Measurements from ENCODE around the gene CHST8.

Gene CHST8

GRCh38 chr19:33752945-33753344 is 131.2 kb downstream of the CHST8 start:
- Histone ChIP-seq H3K4me1 (ENCODE audit: control insufficient read depth, insufficient read depth, low read length, poor library complexity, severe bottlenecking) (no peaks in the 10 kb centered on the region), H3K9me3 (ENCODE audit: control insufficient read depth, low read length) (no peaks in the 10 kb centered on the region), H3K4me3 (ENCODE audit: extremely low read depth, insufficient read depth, low read length, poor library complexity, severe bottlenecking) (no peak overlapping the region), H3K36me3 (ENCODE audit: control insufficient read depth, insufficient read depth, low read length) (no peaks in the 10 kb centered on the region), H3K27ac (ENCODE audit: low read depth, low read length, severe bottlenecking) (no peak overlapping the region)
- 89 to 94% methylated on average over 6 of the region's 6 CpGs for WGBS, 2 experiments (ENCODE audit: insufficient coverage in 2 of 2)

- Histone ChIP-seq H3K4me3 (ENCODE audit: extremely low read depth, insufficient read depth, low read length, poor library complexity, severe bottlenecking) (no peak overlapping the region), H3K27ac (ENCODE audit: low read depth, low read length, severe bottlenecking) (no peak overlapping the region), H3K36me3 (ENCODE audit: control insufficient read depth, insufficient read depth, low read length) (no peaks in the 10 kb centered on the region), H3K9me3 (ENCODE audit: control insufficient read depth, low read length) (no peaks in the 10 kb centered on the region), H3K4me1 (ENCODE audit: control insufficient read depth, insufficient read depth, low read length, poor library complexity, severe bottlenecking) (no peaks in the 10 kb centered on the region)
- 66 to 91% methylated on average over 6 of the region's 7 CpGs for WGBS, 2 experiments (ENCODE audit: insufficient coverage in 2 of 2)
These were observed 132.6 kb downstream of the CHST8 start for GRCh38 chr19:33754361-33754760.

- no peak overlapping the region for H3K27ac ChIP-seq (ENCODE audit: low read depth, low read length, severe bottlenecking)
- H3K36me3 ChIP-seq (ENCODE audit: control insufficient read depth, insufficient read depth, low read length), result no peaks in the 10 kb centered on the region
- H3K4me3 ChIP-seq (ENCODE audit: extremely low read depth, insufficient read depth, low read length, poor library complexity, severe bottlenecking), result no peak overlapping the region
- no peaks in the 10 kb centered on the region for H3K4me1 ChIP-seq (ENCODE audit: control insufficient read depth, insufficient read depth, low read length, poor library complexity, severe bottlenecking)
- 78 to 84% methylated on average over 20 to 23 of the region's 26 CpGs for WGBS, 2 experiments (ENCODE audit: insufficient coverage in 2 of 2)
- H3K9me3 ChIP-seq (ENCODE audit: control insufficient read depth, low read length), result no peaks in the 10 kb centered on the region
These were observed 133.6 kb downstream of the CHST8 start for GRCh38 chr19:33755099-33756035.

- 91 to 93% methylated on average over 11 of the region's 11 CpGs for WGBS, 2 experiments (ENCODE audit: insufficient coverage in 2 of 2)
- H3K36me3 ChIP-seq (ENCODE audit: control insufficient read depth, insufficient read depth, low read length), result no peaks in the 10 kb centered on the region
- H3K9me3 ChIP-seq (ENCODE audit: control insufficient read depth, low read length), result no peaks in the 10 kb centered on the region
- H3K27ac ChIP-seq (ENCODE audit: low read depth, low read length, severe bottlenecking), result no peak overlapping the region
- H3K4me3 ChIP-seq (ENCODE audit: extremely low read depth, insufficient read depth, low read length, poor library complexity, severe bottlenecking), result no peak overlapping the region
- H3K4me1 ChIP-seq (ENCODE audit: control insufficient read depth, insufficient read depth, low read length, poor library complexity, severe bottlenecking), result no peaks in the 10 kb centered on the region
These were observed 134.4 kb downstream of the CHST8 start for GRCh38 chr19:33756177-33756576.

- Histone ChIP-seq H3K27ac (ENCODE audit: low read depth, low read length, severe bottlenecking) (no peak overlapping the region), H3K4me3 (ENCODE audit: extremely low read depth, insufficient read depth, low read length, poor library complexity, severe bottlenecking) (no peak overlapping the region), H3K36me3 (ENCODE audit: control insufficient read depth, insufficient read depth, low read length) (no peaks in the 10 kb centered on the region), H3K9me3 (ENCODE audit: control insufficient read depth, low read length) (no peaks in the 10 kb centered on the region), H3K4me1 (ENCODE audit: control insufficient read depth, insufficient read depth, low read length, poor library complexity, severe bottlenecking) (no peaks in the 10 kb centered on the region)
- 70 to 87% methylated on average over 9 to 11 of the region's 12 CpGs for WGBS, 2 experiments (ENCODE audit: insufficient coverage in 2 of 2)
These were observed 136.8 kb downstream of the CHST8 start for GRCh38 chr19:33758541-33759013.

- H3K4me1 ChIP-seq (ENCODE audit: control insufficient read depth, insufficient read depth, low read length, poor library complexity, severe bottlenecking), result no peaks in the 10 kb centered on the region
- H3K36me3 ChIP-seq (ENCODE audit: control insufficient read depth, insufficient read depth, low read length), result no peaks in the 10 kb centered on the region
- 87 to 91% methylated on average over 7 of the region's 7 CpGs for WGBS, 2 experiments (ENCODE audit: insufficient coverage in 2 of 2)
- no peaks in the 10 kb centered on the region for H3K9me3 ChIP-seq (ENCODE audit: control insufficient read depth, low read length)
- H3K27ac ChIP-seq (ENCODE audit: low read depth, low read length, severe bottlenecking), result no peak overlapping the region
- no peak overlapping the region for H3K4me3 ChIP-seq (ENCODE audit: extremely low read depth, insufficient read depth, low read length, poor library complexity, severe bottlenecking)
These were observed 137.6 kb downstream of the CHST8 start for GRCh38 chr19:33759356-33759755.

GRCh38 chr19:33763633-33764371 is 142.0 kb downstream of the CHST8 start:
- Histone ChIP-seq H3K4me3 (ENCODE audit: extremely low read depth, insufficient read depth, low read length, poor library complexity, severe bottlenecking) (no peak overlapping the region), H3K9me3 (ENCODE audit: control insufficient read depth, low read length) (no peaks in the 10 kb centered on the region), H3K27ac (ENCODE audit: low read depth, low read length, severe bottlenecking) (no peak overlapping the region), H3K36me3 (ENCODE audit: control insufficient read depth, insufficient read depth, low read length) (no peaks in the 10 kb centered on the region), H3K4me1 (ENCODE audit: control insufficient read depth, insufficient read depth, low read length, poor library complexity, severe bottlenecking) (no peaks in the 10 kb centered on the region)
- WGBS, 2 experiments (ENCODE audit: insufficient coverage in 2 of 2), result 80 to 83% methylated on average over 8 to 11 of the region's 11 CpGs

GRCh38 chr19:33766623-33767022 is 144.9 kb downstream of the CHST8 start:
- no peak overlapping the region for H3K4me3 ChIP-seq (ENCODE audit: extremely low read depth, insufficient read depth, low read length, poor library complexity, severe bottlenecking)
- H3K9me3 ChIP-seq (ENCODE audit: control insufficient read depth, low read length), result no peaks in the 10 kb centered on the region
- WGBS, 2 experiments (ENCODE audit: insufficient coverage in 2 of 2), result 90 to 92% methylated on average over 8 to 11 of the region's 13 CpGs
- no peak overlapping the region for H3K27ac ChIP-seq (ENCODE audit: low read depth, low read length, severe bottlenecking)
- H3K4me1 ChIP-seq (ENCODE audit: control insufficient read depth, insufficient read depth, low read length, poor library complexity, severe bottlenecking), result no peaks in the 10 kb centered on the region
- no peaks in the 10 kb centered on the region for H3K36me3 ChIP-seq (ENCODE audit: control insufficient read depth, insufficient read depth, low read length)

- Histone ChIP-seq H3K4me3 (ENCODE audit: extremely low read depth, insufficient read depth, low read length, poor library complexity, severe bottlenecking) (no peak overlapping the region), H3K9me3 (ENCODE audit: control insufficient read depth, low read length) (no peaks in the 10 kb centered on the region), H3K4me1 (ENCODE audit: control insufficient read depth, insufficient read depth, low read length, poor library complexity, severe bottlenecking) (no peaks in the 10 kb centered on the region), H3K36me3 (ENCODE audit: control insufficient read depth, insufficient read depth, low read length) (no peaks in the 10 kb centered on the region), H3K27ac (ENCODE audit: low read depth, low read length, severe bottlenecking) (no peak overlapping the region)
- WGBS, 2 experiments (ENCODE audit: insufficient coverage in 2 of 2), result 51 to 54% methylated on average over 9 of the region's 9 CpGs
These were observed 146.2 kb downstream of the CHST8 start for GRCh38 chr19:33767898-33768413.

- Histone ChIP-seq H3K4me3 (ENCODE audit: extremely low read depth, insufficient read depth, low read length, poor library complexity, severe bottlenecking) (no peak overlapping the region), H3K27ac (ENCODE audit: low read depth, low read length, severe bottlenecking) (no peak overlapping the region), H3K9me3 (ENCODE audit: control insufficient read depth, low read length) (no peaks in the 10 kb centered on the region), H3K4me1 (ENCODE audit: control insufficient read depth, insufficient read depth, low read length, poor library complexity, severe bottlenecking) (no peaks in the 10 kb centered on the region), H3K36me3 (ENCODE audit: control insufficient read depth, insufficient read depth, low read length) (no peaks in the 10 kb centered on the region)
- WGBS, 2 experiments (ENCODE audit: insufficient coverage in 2 of 2), result 50 to 67% methylated on average over 5 to 6 of the region's 6 CpGs
These were observed 147.5 kb downstream of the CHST8 start for GRCh38 chr19:33769208-33769607.
